ENCODE data around the gene ZFHX2.
A peak's percentile ranks its signal among the peaks of the same experiment; 100 is the strongest.

Gene ZFHX2

DNA sequence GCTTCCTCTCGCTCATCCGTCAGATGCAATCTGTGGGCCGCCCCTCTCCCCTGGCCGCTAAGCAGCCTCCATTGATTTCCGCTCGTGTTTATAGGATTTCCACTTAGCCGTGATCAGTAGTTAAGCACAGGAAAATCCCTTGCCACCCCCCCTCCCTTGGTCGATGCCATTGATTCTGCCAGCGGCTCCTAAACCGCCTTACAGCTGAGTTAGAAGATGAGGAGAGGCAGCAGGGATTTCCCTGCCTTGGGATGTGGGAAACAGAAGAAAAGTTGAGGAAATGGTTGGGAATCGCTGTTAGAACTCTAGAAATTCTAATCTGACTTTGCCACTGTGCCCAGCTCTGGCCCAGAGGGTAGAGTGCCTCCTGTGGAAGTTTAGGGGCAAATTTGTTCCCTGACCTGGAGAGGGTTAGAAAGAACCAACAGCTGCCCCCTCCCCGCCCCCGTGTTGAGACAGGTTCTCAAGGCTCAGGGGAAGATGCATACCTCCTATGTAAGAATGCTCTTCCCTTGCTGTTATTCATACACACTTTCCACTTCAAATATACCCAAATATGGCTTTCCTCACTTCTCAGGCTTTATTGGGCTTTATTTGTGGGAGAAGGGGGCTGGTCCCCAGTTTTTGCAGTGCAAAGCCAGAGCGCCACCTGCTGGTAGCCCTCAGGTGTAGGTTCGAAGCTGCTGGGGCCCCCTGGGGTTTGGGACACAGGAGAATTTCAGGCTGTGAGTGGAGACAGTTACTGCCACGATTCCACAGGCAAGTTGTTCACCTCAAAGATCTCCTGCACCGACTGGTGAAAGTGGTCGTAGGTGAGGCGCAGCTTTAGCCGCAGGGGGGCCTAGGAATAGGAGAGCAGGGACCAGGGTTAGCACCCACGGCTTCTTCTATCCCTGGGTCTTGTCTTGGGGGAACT, 7.7 kb upstream of the ZFHX2 start:
- DNase-seq: no peak

DNA sequence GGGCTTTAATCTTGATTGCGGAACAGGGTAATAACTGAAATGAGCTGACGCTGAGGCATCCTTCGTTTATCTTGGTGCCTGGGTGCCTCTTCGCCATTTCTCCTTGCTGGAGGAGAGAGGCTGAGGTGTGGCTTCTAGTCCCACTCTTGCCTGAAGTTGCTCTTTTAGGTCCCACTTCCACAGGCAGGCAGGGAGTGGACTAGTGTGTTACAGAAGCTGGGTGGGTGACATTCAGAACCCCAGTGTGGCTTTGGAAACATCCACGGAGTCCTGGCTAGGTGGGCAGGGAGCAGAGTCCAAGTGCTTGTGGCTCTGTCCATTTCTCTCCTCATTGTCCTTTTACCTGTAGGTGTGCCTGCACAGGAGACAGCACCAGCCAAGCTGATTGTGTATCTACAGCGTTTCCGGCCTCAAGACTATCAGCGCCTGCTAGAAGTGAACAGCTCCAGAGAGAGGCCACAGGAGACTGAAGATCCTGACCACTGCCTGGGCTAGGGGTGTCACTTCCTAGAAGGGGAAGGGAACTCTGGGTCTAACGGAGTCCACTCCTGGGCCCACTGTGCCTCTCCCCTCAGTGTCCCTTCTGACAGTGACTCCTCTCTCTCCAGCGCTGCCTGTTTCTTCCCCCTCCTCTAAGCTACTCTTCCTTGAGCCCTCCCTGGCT, 6.9 kb upstream of the ZFHX2 start:
- DNase-seq: no peak

DNA sequence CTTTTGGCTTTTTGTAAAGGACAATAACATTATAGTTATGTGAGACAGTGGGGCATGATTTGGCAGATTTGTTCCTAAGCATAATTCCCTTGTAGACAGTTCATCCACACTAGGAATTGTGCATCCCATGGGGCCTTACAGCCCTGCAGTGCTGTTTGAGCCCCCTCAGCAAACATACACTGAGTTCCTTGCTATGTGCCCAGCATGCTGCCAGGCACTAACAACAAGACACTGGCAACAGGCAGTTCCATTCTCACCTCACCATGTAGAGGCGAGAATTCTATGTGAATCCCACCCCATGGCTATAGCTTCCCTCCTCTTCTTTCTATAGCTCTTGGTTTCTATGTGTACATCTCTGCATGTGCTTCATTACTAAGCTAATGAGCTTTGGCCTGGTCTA, 6.4 kb upstream of the ZFHX2 start:
- no peak for DNase-seq

DNA sequence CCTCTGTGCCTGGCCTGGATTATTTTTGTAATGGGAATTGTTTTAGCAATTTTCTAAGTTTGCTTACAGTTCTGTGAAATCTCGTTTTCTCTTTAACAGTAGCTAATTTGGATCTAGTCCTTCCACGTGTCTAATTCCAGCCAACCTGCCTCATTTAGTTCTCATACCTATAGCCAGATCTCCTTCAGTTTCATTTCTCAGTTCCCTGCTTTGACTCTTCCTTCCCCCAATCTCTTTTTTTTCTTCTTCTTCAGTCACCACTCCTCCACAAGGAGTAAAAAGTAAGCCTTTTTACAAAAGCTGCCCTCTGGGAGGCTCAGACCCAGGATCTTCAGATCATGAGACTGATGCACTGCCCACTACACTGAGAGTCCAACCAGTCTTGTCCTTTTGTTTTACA, 6.0 kb upstream of the ZFHX2 start:
- DNase-seq: no peak

DNA sequence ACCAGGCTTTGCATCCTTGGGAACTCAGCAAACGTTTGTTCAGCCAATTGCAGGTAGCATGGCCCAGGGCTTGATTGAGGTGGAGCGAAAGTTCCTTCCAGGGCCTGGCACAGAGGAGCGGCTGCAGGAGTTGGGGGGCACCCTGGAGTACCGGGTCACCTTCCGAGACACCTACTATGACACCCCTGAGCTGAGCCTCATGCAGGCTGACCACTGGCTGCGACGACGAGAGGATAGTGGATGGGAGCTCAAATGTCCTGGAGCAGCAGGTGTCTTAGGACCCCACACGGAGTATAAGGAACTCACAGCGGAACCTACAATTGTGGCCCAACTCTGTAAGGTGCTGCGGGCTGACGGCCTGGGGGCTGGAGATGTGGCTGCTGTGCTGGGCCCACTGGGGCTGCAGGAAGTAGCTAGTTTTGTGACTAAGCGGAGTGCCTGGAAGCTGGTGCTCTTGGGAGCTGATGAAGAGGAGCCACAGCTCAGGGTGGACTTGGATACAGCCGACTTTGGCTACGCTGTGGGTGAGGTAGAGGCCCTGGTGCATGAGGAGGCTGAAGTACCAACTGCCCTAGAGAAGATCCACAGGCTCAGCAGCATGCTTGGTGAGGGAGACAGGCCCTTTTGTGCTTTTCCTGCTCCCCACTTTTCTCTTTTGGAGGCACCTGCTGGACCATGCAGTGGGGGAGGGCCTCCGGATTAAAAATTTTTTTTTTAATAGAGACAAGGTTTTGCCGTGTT, 5.3 kb upstream of the ZFHX2 start:
- DNase-seq: no peak

DNA sequence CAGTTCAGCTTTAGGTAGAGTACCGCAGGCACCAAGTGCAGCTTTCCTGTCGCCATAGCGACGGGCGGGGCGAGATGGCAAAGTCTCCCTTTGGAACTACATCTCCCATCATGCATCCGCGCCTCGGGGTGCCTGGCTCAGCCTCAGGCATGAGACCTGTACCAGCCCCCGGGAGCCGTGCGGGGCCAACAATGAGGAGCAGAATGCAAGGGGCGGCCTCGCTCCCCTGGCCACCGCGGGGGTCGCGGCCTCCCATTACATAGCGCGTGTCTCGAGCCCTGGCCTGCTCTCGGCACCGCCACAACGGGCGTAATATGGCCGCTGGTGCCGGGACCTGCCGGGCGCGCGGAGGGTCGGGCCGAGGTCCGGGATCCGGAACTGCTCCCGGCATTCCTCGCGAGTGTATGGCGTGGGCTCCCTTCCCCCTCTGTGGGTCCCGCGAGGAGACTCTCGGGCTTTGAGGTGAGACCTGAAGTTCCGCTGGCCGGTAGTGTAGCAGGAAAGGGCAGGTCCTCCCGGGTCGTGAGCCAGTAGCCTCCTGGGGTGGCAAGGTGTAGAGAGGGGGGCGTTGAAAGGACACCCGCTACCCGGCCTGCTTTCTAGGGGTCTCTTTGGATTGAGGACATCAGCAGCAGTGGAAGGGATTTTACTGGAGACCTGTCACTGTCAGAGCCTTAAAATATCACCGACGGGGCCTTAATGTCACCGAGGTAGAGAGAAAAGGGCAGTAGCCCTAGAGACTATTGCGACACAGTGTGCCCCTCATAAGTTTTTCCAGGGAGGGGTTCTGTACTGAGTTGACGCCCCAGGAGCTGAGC, 4.5 kb upstream of the ZFHX2 start, which contains the start of gene THTPA:
Gene THTPA, plus strand, starts transcription at position 390 of the 818 bp plus-strand sequence. CDS start 487 bp downstream, outside the sequence.
- DNase-seq: peak; percentile 86

DNA sequence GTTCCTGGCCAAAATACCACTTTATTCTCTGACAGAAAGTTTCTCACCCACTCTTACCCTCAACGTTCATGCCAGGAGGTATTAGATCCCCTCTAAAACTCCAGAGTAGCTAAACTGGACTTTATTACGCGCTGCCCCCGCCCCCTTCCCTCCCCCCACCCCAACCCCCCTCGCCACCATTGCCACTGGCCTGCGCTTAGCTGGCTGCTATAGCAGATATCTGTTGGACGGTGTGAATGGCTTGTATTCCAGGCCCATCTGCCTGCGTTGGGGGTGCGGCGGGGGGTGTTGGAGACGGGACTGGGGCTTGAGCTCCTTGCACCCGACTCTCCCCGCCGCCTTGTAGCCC, 3.9 kb upstream of the ZFHX2 start:
- no peak for DNase-seq

DNA sequence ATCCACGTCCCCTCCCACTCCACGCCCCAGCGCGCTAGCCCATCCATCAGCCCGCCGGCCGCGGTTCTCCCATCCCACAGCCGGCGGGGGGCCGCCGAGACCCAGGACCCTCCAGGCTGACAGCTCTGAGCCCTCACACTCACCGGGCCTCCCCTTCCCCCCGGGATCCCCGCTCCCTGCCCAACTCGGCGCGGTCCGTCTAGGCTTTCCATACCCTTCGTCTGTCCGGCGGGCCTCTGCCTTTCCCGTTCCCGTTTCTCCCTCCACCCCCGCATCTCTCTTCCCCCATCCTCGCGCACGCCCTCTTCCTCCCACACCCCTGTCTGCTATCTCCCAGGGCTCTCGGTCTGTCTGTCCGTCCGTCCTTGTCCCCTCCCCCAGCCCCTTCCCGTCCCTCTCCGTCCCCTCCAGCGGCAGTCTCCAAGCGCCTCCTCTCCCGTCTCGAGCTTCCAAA, 726 bp downstream of the ZFHX2 start:
- no peak for DNase-seq

DNA sequence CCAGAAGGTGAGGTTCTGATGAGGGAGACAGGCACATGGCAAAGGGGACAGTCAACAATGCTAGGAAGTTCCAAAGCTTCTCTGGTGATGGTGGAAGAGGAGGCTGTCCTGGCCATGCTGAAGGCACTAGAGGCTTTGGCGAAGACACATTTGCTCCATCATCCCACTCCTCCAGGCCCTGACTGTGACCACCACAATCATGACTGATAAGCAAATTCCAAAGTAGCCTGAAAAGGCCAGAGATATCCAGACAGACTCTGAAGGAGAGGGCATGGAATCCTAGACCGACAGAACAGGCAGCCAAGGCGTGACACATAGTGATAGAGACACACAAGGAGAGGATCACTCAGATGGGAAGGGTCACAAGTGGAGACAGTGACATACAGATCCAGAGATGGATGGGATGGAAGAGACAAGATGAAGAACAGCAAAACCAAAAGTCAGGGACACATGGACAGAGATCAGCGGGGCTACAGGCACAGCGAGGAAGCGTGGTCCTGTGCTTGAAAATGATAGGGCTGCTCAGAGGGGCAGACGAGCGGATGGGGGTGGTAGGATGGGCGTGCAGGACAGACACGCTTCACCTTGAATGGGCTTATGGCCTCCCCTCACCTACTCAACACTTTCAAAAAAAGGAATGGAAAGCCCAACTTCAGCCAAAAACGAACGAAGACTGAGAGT, 1.3 kb downstream of the ZFHX2 start:
- no peak for DNase-seq

DNA sequence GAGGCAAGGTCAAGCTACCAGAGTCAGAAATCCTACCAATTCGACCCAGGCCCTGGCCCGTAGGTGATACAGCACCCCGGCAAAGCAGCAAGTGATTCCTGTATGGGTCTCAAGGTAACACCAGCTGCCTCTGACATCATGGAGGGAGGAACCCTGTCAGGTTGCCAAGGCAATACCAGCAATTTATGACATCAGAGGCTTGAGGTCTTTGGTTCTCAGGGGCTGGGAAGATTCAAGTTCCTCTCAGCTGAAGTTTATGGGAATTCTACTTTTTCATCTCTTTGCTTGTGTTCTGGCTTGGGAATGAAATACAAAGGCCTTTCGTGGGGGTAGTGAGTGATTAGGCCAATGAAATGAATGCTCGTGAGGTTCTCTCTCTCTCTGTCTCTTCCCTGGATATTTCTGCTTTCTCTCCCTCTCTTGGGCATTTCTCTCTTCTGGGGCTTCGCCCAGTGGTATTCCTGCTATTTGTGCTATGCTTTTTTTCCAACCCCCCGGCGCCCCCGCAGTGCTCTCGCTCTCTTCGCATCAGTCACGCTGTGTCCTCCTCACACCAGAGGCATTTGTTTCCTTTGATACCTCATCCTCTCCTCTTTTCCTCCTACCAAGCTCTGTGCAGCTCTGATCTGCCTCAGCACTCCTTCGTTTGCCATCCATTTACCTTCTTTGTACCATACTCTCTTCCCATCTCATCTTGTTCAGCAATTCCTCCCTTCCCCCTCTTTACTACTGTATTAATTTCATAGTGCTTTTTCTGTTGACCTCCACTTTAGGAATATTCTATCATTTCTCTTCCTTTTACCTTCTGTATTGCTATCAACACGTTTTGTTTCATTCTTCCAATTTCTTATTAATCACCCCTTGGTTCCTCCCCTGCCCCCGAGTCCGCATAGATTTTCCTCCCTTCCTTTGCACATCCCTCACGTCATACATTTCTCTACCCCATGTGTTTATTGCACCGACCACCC, 2.9 kb downstream of the ZFHX2 start:
- DNase-seq: no peak

DNA sequence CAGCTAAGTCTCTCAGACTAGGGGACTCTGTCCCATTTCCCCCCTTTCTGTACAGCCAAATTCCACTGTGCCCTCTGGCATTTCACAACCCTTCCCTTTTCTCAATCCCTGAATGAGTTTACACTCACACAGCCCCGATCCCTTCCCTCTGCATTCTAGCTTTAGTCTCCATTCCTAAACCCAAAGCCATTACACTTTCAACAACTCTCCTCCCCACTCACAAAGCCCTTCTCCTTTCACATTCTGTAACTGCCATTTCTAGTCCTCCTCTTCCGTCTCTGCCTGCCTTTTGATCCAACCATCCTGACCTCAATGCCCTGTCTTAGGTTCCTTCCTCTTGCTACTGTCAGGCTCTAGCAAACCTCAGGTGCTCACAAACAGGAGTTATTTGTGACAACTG, 3.6 kb downstream of the ZFHX2 start:
- no peak for DNase-seq

DNA sequence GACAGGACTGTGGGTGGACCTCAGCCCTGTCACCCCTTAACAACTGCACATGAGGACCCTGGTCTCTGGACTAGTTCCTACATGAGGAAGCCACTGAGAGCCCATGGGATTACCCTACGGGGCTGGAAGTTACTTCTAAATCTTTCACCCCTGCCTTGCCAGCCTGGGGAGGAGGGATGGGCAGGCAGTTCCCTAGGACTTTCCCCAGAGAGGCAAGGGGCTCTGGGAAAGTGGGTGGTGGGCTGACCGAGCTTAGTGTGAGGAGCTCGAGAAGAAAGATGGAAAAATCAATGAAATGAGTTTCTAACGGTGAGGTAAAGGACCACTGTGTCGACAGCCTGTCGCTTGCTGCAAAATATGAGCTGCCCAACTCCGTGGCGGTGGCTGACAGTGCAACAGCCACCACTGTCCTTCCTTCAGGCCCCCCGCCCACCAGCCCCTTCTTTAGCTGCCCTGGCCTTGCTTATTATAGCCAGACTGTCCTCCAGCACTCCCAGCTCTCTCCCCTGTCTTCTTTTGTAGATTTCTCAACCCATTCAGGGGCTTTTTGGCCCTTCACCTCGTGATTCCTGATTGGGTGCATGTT, 5.0 kb downstream of the ZFHX2 start:
- no peak for DNase-seq

DNA sequence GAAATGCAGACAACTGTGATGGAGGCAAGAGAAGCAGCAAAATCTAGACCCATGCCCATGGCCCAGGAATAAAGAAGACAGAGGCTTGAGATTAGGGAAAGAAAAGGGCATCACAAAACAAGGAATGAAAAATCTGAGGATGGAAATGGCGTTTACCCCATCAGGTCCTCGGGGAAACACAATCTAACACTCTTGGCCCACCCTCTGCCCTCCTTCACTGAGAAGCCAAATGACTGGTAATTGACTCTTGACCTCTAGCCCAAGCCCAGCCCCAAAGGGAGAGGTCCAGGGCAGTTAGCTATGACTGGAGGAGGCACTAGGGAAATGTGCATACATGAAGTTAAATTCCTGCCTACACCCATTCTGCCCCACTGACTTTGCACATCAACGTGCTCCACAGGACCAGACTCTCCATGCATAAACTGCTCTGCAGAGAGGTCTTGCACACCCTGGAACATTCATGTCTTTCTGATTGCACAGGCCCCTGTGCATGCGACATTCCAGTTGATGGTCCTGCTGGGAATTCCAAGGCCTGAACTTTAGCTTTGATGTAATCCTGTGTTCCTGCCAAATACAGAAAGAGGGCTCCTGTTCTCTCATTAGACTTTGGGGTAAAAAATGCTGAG, 5.7 kb downstream of the ZFHX2 start:
- DNase-seq: no peak

DNA sequence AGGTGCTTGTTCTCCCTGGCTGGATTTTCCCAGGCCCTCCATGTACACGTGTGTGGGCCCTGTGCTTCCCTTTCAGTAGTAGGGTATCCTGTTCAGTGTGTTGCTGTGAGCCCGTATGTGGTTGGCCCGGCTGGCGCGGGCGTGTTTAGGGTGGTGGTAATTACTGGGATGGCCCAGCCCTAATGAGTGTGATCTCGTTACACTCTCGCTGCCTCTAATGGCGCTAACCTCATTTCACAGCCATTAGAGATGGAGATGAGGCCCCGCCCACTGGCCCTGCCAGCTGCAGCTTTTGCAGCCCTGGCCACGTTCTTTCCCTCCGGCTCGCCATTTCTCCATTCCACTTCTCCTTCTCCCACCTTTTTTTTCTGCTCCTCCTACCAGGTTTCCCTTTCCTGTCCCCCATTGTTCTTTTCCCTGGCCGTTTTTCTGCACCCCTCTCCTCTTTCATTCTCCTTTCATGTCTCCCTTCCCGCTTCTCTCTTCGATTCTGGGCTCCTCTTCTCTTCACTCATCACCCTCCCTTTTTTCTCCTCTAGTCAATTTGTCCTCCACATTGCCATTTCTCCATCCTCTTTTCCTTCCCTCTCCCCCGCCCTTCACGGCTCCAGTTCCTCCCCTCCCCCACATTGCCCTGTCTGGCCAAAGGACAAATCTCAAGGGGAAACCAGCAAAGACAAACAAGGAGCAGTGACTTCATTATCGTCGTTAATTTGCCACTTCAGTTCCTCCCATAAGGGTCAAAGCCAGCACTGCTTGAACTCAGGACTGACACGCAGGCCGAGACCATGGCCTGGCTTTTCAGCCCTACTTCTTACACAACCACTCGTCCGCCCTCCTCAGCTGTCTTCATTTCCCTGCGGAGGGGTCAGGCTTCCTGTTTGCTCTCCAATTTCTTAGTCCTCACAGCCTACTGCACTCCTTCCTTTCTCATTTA, 6.8 kb downstream of the ZFHX2 start:
- DNase-seq: no peak

DNA sequence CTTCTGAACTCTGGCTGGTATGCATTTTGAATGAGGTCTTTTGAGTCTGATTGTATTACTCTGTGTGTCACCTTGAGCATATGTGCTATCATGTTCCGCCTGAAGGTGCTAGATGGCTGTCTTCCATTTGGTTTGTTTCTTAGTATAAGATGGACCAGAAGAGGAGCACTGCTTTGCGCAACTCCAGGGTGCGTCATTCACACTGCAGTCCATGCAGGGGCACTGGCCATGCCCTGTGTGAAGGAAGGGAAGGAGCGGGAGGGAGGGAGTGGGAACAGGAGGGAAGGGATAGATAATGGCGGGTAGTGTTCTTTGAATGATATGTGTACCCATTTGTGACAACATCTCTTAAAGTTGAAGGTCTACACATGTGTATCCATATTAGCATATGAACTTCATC, 8.2 kb downstream of the ZFHX2 start:
- DNase-seq: no peak

DNA sequence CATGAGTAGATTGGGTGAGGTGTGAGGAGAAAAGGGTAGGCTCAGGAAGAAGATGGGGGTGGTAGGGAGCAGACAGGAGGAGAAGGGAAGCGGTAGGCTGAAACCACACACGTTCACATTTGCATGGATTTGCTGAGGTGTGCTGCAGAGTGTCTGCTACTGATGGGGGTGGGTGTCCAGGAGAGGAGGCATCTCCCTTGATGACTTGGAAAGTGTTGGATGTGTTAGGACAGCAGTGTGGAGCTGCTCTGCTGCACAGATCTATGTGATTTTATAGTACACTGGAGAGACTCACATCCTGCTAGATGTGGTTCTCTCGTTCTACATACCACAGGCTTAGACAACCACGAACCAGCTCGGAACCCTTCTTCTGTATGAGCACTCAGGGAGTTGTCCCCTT, 9.3 kb downstream of the ZFHX2 start:
- no peak for DNase-seq

DNA sequence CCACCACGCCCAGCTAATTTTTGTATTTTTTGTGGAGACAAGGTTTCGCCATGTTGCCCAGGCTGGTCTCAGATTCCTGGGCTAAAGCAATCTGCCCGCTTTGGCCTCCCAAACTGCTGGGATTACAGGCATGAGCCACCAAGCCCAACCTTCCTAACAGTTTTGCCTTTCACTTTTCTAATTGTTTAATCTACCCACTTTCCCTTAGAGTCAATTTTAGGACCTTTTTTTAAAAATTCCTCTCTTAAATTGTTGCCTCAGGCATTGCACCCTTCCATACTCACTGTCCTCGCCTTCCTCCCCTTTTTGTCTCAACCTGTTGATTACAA, 11.5 kb downstream of the ZFHX2 start:
- no peak for DNase-seq

DNA sequence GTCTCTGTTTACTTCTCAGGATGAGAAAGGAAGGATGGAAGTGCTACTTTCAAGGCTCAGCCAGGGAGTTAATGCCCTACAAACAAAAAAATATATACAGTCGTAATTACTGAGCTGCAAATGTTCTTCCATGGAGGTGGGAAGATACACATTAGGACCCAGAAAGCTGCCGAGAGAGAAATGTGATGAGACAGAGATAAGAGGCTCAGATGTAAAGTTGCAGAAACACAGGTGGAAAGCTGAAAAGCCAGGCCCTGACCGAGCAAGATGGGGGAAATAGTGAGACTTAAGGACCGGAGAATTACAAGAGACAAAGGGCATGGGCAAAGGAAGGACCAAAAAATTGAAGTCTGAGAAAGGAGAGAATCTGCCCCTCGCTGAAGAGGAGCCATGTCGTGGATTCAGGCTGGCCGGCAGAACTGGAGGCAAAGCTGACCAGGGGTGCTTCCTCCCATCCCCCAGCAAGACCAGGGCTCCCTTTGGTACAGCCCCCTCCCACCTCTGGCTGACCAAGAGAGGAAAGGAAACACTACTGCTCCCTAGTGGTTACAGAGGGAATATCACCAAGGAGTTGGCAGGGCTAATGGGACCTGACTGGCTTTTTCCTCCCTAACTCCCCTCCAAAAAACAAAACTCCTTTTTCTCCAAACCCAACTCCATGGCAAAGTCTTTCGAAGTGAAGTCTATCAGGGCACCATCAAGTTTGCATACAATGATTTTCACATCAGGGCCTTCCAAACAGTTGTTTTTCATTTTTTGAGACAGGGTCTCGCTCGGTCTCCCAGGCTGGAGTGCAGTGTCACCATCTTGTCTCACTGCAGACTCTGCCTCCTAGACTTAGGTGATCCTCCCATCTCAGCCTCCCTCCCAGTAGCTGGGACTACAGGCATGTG, 12.1 kb downstream of the ZFHX2 start:
- DNase-seq: peak; percentile 53

Measured in 8988T (cell line).